Mesodermal cell (in vitro differentiated cells): ENCODE results near the gene RPTOR.

Source experiments
- H3K27ac ChIP-seq: 2 replicates; pipeline ENCODE4 v1.7.0; 2013; ENCODE audit warnings: mild to moderate bottlenecking, low read depth, low read length, moderate library complexity; ENCODE audit not compliant: severe bottlenecking
- H3K36me3 ChIP-seq: 2 replicates; pipeline ENCODE4 v1.7.1; 2013; ENCODE audit warnings: mild to moderate bottlenecking, low read length, moderate library complexity; ENCODE audit not compliant: control insufficient read depth, insufficient read depth
- H3K4me1 ChIP-seq: one replicate; pipeline ENCODE4 v1.7.1; 2013; ENCODE audit warnings: mild to moderate bottlenecking, low read length; ENCODE audit not compliant: insufficient read depth, control insufficient read depth, poor library complexity, severe bottlenecking
- H3K4me3 ChIP-seq: 2 replicates; pipeline ENCODE4 v1.7.0; 2013; ENCODE audit warnings: low read length, control low read depth, mild to moderate bottlenecking; ENCODE audit not compliant: insufficient read depth, poor library complexity, severe bottlenecking; ENCODE audit errors: extremely low read depth
- H3K9me3 ChIP-seq: 2 replicates; pipeline ENCODE4 v1.7.1; 2013; ENCODE audit warnings: mild to moderate bottlenecking, low read length, moderate library complexity; ENCODE audit not compliant: control insufficient read depth
- WGBS, 2 experiments: methylation state at CpG; one replicate each; pipeline ENCODE4 v1.1.5; 2013; ENCODE audit warnings: missing lambda C conversion rate in 2 of 2; ENCODE audit not compliant: insufficient coverage in 2 of 2; 5-methylcytosine and 5-hydroxymethylcytosine counted together

RPTOR gene

DNA sequence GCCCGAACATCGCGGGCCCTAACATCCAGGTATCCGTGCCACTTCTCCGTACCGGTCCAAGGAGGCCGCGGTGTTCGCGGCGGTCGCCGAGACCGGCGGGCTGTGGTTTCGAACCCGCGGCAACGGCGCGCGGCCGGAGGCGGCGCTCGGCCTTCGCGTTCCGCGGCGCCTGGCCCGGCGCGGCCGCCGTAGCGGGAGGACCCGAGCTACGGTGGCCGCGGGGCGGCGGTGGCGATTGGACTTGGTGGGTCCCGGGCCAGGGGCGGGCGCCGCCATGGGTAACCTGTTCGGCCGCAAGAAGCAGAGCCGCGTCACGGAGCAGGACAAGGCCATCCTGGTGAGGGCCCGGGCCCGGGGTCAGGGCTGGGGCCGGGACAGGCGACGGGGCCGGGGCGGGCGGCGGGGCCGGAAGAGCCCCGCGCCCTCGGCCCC, 447.0 kb downstream of the RPTOR start, which contains the start of gene CHMP6:
TSS of gene CHMP6 (plus strand) at position 197 of the 432 bp plus-strand sequence. CDS start at position 275, 78 bp downstream.
- 1% methylated on average over 54 to 60 of the region's 66 CpGs for WGBS, 2 experiments
- Histone ChIP-seq H3K9me3 (no peaks in the 10 kb centered on the region), H3K36me3 (peaks cover 18% of the 10 kb centered on the region), H3K4me1 (peaks cover 6% of the 10 kb centered on the region), H3K4me3 (peak within 1 kb of the TSS; percentile 72), H3K27ac (no peak within 1 kb of the TSS)

DNA sequence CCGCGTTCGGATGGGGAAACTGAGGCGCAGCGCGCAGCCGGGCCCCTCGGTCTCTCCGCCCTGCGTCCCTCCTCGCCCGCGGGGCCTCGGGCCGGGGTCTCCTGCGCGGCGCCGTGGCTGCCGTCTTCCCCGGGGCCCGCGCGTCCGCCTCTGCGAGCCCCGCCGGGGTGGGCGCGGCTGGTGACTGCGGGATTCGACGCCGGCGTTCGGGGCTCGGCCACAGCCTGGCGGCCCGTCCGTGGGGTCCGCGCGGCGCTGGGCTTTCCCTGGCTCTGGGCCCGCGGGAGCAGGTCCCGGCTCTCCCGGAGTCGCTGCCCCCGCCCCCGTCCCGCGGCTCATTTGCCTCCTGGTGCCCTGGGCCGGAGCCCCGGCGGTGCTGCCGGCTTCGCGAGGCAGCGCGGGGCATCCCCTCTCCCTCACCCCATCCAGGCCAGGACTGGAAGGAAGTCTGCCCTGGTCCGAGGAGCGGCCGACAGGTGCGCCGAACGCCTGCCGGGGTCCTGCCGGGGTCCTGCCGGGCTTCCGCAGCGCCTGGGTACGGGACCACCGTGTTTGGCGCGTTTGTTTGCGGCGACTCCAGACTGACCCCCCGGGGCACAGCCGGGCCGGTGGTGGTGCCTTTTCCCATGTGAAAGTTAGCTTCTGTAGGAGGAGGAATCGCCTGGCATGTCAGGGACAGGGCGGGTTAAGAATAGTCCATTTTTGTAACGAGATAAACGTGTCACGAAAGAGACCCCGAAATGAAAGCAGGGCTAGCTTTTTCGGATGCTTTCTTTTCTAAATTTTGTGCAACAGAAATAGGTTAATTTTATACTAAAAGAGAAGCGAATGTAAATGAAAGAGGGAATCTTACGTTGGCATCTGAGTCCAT, 447.7 kb downstream of the RPTOR start:
- Histone ChIP-seq H3K4me3 (peak overlapping the region; percentile 72), H3K27ac (no peak overlapping the region), H3K4me1 (peaks cover 6% of the 10 kb centered on the region), H3K9me3 (no peaks in the 10 kb centered on the region), H3K36me3 (peaks cover 24% of the 10 kb centered on the region)
- WGBS, 2 experiments: 7 to 8% methylated on average over 68 of the region's 90 CpGs

DNA sequence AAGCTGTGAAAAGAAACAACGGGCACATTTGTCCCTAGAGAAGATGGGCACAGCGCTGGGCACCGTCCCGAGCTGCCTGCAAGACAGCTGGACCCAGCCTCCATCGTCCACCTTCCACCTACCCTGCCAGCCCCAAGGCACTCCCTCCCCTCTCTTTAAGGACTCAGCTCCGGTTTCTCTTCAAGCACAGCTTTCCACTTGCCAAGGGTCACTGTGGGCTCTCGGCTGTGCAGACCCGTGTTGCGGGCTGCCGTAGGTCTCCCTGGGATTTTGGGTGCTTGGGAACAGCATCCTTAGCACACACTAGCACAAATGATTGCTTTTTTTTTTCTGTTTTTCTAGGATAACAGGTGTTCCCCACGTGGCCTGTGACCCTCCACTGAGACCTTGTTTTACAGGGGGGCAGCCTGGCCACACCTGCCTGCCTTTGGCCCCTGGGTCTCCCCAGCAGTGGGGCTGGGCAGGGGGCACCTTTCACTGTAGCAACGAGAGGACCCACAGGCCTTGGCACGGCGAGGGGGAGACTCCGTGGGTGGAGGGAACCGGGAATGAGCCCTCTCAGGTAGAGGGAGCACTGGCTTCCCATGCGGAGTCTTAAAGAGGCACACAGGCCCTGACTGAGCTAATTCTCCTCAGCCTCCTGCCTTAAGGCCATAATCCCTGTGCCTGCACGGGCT, 448.4 kb downstream of the RPTOR start:
- WGBS, 2 experiments: 81 to 88% methylated on average over 13 to 15 of the region's 18 CpGs
- H3K4me1 ChIP-seq: peaks cover 6% of the 10 kb centered on the region
- no peak overlapping the region for H3K27ac ChIP-seq
- H3K4me3 ChIP-seq: peak overlapping the region; percentile 72
- peaks cover 32% of the 10 kb centered on the region for H3K36me3 ChIP-seq
- no peaks in the 10 kb centered on the region for H3K9me3 ChIP-seq

DNA sequence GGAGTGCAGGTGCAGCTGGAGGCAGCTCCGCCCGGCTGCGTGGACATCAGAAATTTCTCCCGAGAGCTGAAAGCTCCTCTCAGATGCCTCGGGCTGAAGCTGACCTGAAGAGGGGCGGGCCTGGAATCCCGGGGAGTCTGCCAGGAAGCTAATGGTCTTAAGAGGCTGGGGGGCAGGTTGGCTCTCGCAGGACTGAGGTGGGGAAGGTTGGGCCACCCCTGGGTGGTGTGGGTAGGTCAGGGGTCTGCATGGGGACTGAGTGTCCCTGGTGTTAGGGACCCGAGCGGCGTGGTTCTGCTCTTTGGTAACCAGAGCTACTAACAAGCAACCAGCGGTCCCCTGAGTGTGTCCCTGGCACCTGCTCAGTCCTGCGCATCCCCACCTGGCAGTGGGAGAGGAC, 450.5 kb downstream of the RPTOR start:
- H3K9me3 ChIP-seq: no peaks in the 10 kb centered on the region
- H3K4me3 ChIP-seq: no peak overlapping the region
- no peak overlapping the region for H3K27ac ChIP-seq
- 98 to 99% methylated on average over 10 to 12 of the region's 13 CpGs for WGBS, 2 experiments
- peaks cover 51% of the 10 kb centered on the region for H3K36me3 ChIP-seq
- peaks cover 6% of the 10 kb centered on the region for H3K4me1 ChIP-seq

DNA sequence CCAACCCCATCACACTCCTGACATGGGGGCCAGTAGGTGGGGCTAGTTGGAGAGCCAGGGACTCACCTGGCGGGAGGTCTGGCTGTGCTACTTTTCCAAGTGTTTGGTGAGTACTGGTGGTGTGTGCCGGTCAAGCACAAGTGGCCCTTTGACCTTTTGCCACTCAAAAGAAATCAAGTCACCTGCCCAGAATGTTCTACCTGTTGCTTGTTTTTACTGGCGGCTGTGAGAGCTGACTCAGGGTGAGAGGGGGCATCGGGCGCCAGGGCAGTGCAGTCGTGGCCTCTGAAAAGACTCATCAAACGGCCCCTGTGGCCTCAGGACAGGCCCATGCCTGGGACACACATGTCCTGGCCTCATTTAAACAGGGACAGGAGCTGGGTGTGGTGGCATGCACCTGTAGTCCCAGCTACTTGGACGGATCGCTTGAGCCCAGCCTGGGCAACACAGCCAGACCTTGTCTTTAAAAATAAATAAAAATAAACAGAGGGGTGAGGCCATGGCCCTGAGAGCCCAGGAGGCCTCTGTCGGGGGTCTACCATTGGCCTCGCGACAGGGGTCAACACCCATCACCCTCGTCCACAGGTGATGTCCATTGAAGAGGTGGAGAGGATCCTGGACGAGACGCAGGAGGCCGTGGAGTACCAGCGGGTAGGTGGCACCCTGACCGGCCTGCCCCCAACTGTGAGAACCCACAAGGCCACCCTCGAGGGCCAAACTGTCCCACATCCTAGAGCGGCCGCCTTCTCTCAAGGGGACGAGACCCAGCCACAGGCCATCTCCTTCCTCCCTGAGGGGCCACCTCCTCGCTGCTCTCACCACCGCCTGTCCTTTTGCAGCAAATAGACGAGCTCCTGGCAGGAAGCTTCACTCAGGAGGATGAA, 452.0 kb downstream of the RPTOR start:
- Histone ChIP-seq H3K4me3 (no peak overlapping the region), H3K36me3 (peaks cover 55% of the 10 kb centered on the region)
- 96 to 100% methylated on average over 14 to 23 of the region's 25 CpGs for WGBS, 2 experiments

DNA sequence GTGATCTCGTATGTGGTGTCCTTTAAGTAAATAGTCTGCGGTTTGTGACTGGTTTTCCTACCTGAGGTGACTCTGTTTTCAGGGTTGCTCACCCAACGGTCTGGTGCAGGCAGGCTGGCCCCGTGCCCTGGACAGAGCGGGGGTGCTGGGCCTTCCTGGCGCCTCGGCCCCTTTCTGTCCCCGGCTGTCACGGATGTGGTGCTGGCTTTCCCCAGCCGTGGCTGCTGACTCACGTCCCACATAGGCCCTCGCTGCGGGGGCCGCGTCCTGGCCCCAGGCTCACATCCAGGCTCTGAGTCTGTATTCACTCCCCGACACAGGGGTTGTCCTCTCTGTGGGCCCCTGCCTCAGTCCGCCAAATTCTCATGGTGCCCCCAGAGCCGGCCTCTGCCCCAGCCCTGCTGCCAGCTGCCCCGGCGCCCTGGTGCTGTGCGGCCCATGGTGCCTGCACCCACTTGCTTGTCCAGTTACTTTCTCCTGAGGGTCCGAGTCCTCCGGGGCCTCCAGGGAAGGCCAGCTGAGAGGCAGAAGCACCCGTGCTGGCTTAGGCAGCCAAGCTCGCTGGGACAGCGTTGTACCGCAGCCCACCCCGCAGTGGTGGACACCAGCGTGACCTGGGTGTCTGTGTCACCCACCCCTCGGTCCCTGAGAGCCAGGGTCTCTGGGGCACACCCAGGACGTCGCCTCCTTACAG, 452.9 kb downstream of the RPTOR start:
- Histone ChIP-seq H3K4me1 (peaks cover 5% of the 10 kb centered on the region), H3K4me3 (no peak overlapping the region), H3K9me3 (no peaks in the 10 kb centered on the region), H3K27ac (no peak overlapping the region), H3K36me3 (peaks cover 55% of the 10 kb centered on the region)
- 95 to 97% methylated on average over 29 of the region's 32 CpGs for WGBS, 2 experiments

More for the DNA sequence above, 452.0 kb downstream of the RPTOR start:
- H3K9me3 ChIP-seq: no peaks in the 10 kb centered on the region
- H3K4me1 ChIP-seq: peaks cover 6% of the 10 kb centered on the region
- no peak overlapping the region for H3K27ac ChIP-seq

DNA sequence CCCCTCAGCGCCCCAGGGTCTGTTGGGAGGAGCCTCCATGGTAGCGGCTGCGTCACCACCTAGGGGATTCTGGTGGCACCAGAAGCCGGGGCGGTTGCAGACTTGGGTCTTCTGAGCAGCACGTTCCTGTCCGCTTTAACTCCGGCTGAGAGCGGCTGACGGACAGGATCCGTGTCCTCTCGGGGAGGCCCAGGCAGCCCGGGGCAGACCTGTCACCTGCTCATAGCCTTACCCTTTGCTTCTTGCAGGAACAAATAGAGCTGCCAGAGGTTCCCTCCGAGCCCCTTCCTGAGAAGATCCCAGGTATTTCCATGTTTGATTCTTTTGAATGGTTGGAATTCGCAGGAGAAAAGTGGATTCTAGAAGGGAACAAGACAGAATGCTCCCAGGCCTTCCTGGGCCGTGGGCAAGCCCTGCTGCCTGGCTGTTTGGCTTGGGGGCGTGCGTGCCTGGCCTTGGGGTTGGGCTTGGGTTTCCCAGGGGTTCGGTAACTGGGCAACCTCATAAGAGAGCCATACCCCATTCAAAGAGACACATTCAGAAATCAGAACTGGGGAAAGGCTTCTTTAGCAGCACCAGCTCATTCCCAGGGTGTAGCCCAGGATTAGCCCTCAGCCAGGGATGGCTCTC, 453.6 kb downstream of the RPTOR start:
- Histone ChIP-seq H3K4me1 (no peaks in the 10 kb centered on the region), H3K36me3 (peaks cover 55% of the 10 kb centered on the region), H3K4me3 (no peak overlapping the region), H3K27ac (no peak overlapping the region), H3K9me3 (no peaks in the 10 kb centered on the region)
- WGBS, 2 experiments: 94 to 97% methylated on average over 17 to 19 of the region's 19 CpGs

DNA sequence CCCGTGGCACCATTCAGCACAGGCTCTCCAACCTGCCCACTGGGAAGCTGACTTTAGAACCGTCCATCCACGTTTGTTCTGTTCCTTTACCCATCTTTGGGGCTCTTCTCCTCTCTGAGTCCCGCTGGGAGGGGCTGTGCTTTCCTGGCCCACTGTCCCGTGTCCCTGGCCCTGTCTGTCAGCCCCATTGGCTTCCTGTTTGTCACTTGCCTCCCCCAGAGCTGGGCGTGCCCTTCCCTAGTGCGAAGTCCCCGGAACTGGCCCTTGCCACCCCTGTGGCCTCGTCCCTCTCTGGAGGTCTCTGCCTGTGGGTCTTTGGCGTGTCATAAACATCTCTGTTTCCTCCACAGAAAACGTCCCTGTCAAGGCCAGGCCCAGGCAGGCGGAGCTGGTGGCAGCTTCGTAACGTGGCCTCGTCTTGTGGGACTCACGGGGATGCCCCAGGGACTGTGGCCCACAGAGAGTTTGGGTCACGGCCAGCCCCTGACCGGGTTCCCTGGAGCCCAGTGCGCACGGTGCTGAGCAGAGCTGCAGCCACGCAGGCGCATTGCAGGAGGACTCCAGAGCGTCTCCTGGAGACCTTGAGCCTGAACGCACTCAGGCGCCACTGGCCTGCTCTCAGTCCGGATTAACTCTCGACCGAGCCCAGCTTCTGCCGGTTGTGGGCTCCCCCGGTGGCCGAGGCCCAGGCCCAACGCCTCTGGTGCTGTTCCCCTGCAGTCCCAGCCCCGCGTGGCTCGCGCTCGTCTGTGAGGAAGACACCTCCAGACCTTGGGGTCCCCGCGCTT, 454.3 kb downstream of the RPTOR start:
- WGBS, 2 experiments: 94 to 96% methylated on average over 36 to 39 of the region's 39 CpGs
- Histone ChIP-seq H3K36me3 (peaks cover 55% of the 10 kb centered on the region), H3K4me1 (peaks cover 3% of the 10 kb centered on the region), H3K9me3 (no peaks in the 10 kb centered on the region), H3K4me3 (no peak overlapping the region), H3K27ac (no peak overlapping the region)

DNA sequence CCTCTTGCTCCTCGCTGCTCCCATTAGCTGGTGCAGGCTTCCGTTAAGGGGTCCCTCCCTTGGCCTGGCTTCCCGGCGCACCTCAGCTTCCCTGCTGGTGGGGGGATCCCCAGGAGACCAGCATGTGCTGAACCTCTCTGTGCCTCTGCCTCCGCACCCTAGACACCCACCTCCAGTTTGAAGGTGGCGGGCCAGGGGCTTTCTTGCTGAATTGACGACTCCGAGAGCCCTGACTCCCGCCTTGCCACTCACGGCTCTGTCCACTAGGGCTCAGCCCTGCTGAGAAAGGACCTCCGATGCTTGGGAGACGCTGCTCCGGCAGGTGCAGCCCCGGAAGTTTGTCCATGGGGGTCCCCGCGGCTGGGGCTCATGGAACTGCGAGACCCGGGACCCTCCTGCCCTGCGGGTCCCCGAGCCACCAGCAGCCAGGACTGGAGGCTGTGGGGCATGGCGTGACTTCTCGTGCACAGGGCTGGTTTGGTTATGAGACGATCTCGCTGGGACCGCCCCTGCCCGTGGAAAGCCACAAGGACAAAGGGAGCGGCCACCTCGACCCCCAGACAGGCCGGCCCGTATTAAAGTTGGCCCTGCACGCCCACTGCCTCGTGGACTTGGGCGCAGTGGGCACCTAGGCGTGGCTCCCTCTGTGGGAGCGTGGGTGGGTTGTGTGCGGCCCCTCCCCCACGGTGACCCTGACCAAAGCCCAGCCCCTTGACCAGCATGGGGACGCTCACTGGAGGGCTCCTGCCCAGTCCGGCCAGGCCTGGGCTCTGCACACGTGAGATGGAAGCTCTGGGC, 455.1 kb downstream of the RPTOR start:
- 96% methylated on average over 37 to 40 of the region's 40 CpGs for WGBS, 2 experiments
- no peak overlapping the region for H3K4me3 ChIP-seq
- no peak overlapping the region for H3K27ac ChIP-seq
- peaks cover 6% of the 10 kb centered on the region for H3K4me1 ChIP-seq
- H3K9me3 ChIP-seq: no peaks in the 10 kb centered on the region
- peaks cover 52% of the 10 kb centered on the region for H3K36me3 ChIP-seq
